HEK293 (cell line): ENCODE data around the gene TEAD3.
A peak's percentile ranks its signal among the peaks of the same experiment; 100 is the strongest.

ENCODE experiments used
- AEBP2 ChIP-seq: fragments of 450-650 bp; formaldehyde crosslinking; IDR thresholded peaks from 2 replicates; pipeline ENCODE4 v1.5.1; 2016; ENCODE audit warnings: missing biosample characterization, missing genetic modification characterization, borderline replicate concordance
- CTCF ChIP-seq: fragments of 450-650 bp; formaldehyde crosslinking; IDR thresholded peaks from 2 replicates; pipeline ENCODE4 v1.5.1; 2016; ENCODE audit warnings: missing biosample characterization, missing genetic modification characterization
- FEZF1 ChIP-seq: fragments of 450-650 bp; formaldehyde crosslinking; IDR thresholded peaks from 2 replicates; pipeline ENCODE4 v1.5.1; 2016; ENCODE audit warnings: missing biosample characterization, missing genetic modification characterization
- KLF17 ChIP-seq: fragments of 450-650 bp; formaldehyde crosslinking; IDR thresholded peaks from 2 replicates; pipeline ENCODE4 v1.5.1; 2016; ENCODE audit warnings: missing biosample characterization, missing genetic modification characterization
- MYNN ChIP-seq: fragments of 450-650 bp; formaldehyde crosslinking; IDR thresholded peaks from 2 replicates; pipeline ENCODE4 v1.5.1; 2016; ENCODE audit warnings: missing biosample characterization, missing genetic modification characterization, borderline replicate concordance
- OVOL3 ChIP-seq: fragments of 450-650 bp; formaldehyde crosslinking; IDR thresholded peaks from 2 replicates; pipeline ENCODE4 v1.5.1; 2016; ENCODE audit warnings: missing biosample characterization, missing genetic modification characterization
- PATZ1 ChIP-seq: fragments of 450-650 bp; formaldehyde crosslinking; IDR thresholded peaks from 2 replicates; pipeline ENCODE4 v1.5.1; 2016; ENCODE audit warnings: missing biosample characterization, missing genetic modification characterization
- SCRT2 ChIP-seq: fragments of 450-650 bp; formaldehyde crosslinking; IDR thresholded peaks from 2 replicates; pipeline ENCODE4 v1.5.1; 2016; ENCODE audit warnings: missing biosample characterization, missing genetic modification characterization
- ZBTB21 ChIP-seq: fragments of 450-650 bp; formaldehyde crosslinking; IDR thresholded peaks from 2 replicates; pipeline ENCODE4 v1.5.1; 2017; ENCODE audit warnings: missing biosample characterization, missing genetic modification characterization
- ZFHX2 ChIP-seq: fragments of 450-650 bp; formaldehyde crosslinking; conservative IDR thresholded peaks from 2 replicates; pipeline ENCODE4 v1.5.1; 2016; ENCODE audit warnings: missing biosample characterization, missing genetic modification characterization
- ZIC2 ChIP-seq: fragments of 450-650 bp; formaldehyde crosslinking; IDR thresholded peaks from 2 replicates; pipeline ENCODE4 v1.5.1; 2016; ENCODE audit warnings: missing biosample characterization, missing genetic modification characterization
- ZNF112 ChIP-seq: fragments of 450-650 bp; formaldehyde crosslinking; IDR thresholded peaks from 2 replicates; pipeline ENCODE4 v1.5.0; 2017; ENCODE audit warnings: missing biosample characterization, missing genetic modification characterization
- ZNF140 ChIP-seq: fragments of 450-650 bp; formaldehyde crosslinking; IDR thresholded peaks from 2 replicates; pipeline ENCODE4 v1.5.1; 2016; ENCODE audit warnings: missing biosample characterization, missing genetic modification characterization
- ZNF157 ChIP-seq: fragments of 450-650 bp; formaldehyde crosslinking; IDR thresholded peaks from 2 replicates; pipeline ENCODE4 v1.5.1; 2016; ENCODE audit warnings: missing biosample characterization, missing genetic modification characterization
- ZNF19 ChIP-seq: fragments of 450-650 bp; formaldehyde crosslinking; IDR thresholded peaks from 2 replicates; pipeline ENCODE4; 2016; ENCODE audit warnings: missing biosample characterization, missing genetic modification characterization, low read depth
- ZNF280C ChIP-seq: fragments of 450-650 bp; formaldehyde crosslinking; IDR thresholded peaks from 2 replicates; pipeline ENCODE4 v1.5.1; 2016; ENCODE audit warnings: missing biosample characterization, missing genetic modification characterization
- ZNF292 ChIP-seq: fragments of 450-650 bp; formaldehyde crosslinking; IDR thresholded peaks from 2 replicates; pipeline ENCODE4 v1.5.1; 2016; ENCODE audit warnings: low read depth, missing biosample characterization, missing genetic modification characterization, borderline replicate concordance
- ZNF473 ChIP-seq: fragments of 450-650 bp; formaldehyde crosslinking; IDR thresholded peaks from 2 replicates; pipeline ENCODE4 v1.5.1; 2017; ENCODE audit warnings: missing biosample characterization, missing genetic modification characterization
- ZNF514 ChIP-seq: fragments of 450-650 bp; formaldehyde crosslinking; IDR thresholded peaks from 2 replicates; pipeline ENCODE4 v1.5.1; 2016; ENCODE audit warnings: missing biosample characterization, missing genetic modification characterization
- ZNF518A ChIP-seq: fragments of 450-650 bp; formaldehyde crosslinking; conservative IDR thresholded peaks from 2 replicates; pipeline ENCODE4 v1.5.1; 2016; ENCODE audit warnings: low read depth, missing biosample characterization, missing genetic modification characterization
- ZNF530 ChIP-seq: fragments of 450-650 bp; formaldehyde crosslinking; IDR thresholded peaks from 2 replicates; pipeline ENCODE4 v1.5.1; 2016; ENCODE audit warnings: low read depth, missing biosample characterization, missing genetic modification characterization
- ZNF624 ChIP-seq: fragments of 450-650 bp; formaldehyde crosslinking; IDR thresholded peaks from 2 replicates; pipeline ENCODE4 v1.5.1; 2017; ENCODE audit warnings: missing biosample characterization, missing genetic modification characterization
- ZNF660 ChIP-seq: fragments of 450-650 bp; IDR thresholded peaks from 2 replicates; pipeline ENCODE4 v1.5.1; 2018; ENCODE audit warnings: missing biosample characterization, mild to moderate bottlenecking, missing genetic modification characterization
- ZNF664 ChIP-seq: fragments of 450-650 bp; formaldehyde crosslinking; IDR thresholded peaks from 2 replicates; pipeline ENCODE4 v1.5.1; 2016; ENCODE audit warnings: missing biosample characterization, missing genetic modification characterization
- ZNF776 ChIP-seq: fragments of 450-650 bp; formaldehyde crosslinking; IDR thresholded peaks from 2 replicates; pipeline ENCODE4 v1.5.0; 2017; ENCODE audit warnings: missing biosample characterization, missing genetic modification characterization, borderline replicate concordance
- ZSCAN30 ChIP-seq: fragments of 450-650 bp; IDR thresholded peaks from 2 replicates; pipeline ENCODE4 v1.5.1; 2018; ENCODE audit warnings: missing biosample characterization, mild to moderate bottlenecking, missing genetic modification characterization, moderate library complexity

The TEAD3 gene

GRCh38 chr6:35452183-35453090 lies 44.4 kb downstream of the TEAD3 start, which contains the start of gene FANCE (continued):
- TF ChIP-seq ZNF518A (tag by site-specific recombination): no peak
- no peak for TF ChIP-seq ZBTB21 (tag by site-specific recombination)
- no peak; the same call in 1 of the 2 replicates for TF ChIP-seq ZSCAN30 (tag by site-specific recombination)
- no peak for TF ChIP-seq ZNF280C (tag by site-specific recombination)
- peak; percentile 66 for TF ChIP-seq PATZ1 (tag by site-specific recombination)
- TF ChIP-seq KLF17: peak; percentile 81
- TF ChIP-seq ZNF624 (tag by site-specific recombination): no peak
- TF ChIP-seq MYNN (tag by site-specific recombination): no peak
- no peak for TF ChIP-seq ZNF473 (tag by site-specific recombination)
- no peak for TF ChIP-seq ZNF664
- TF ChIP-seq ZNF292: no peak
- no peak for TF ChIP-seq ZNF776 (tag by site-specific recombination)
- no peak for TF ChIP-seq ZNF157 (tag by site-specific recombination)
- TF ChIP-seq ZNF19 (tag by site-specific recombination): no peak
- no peak for TF ChIP-seq ZNF514 (tag by site-specific recombination)
- no peak for TF ChIP-seq ZNF530 (tag by site-specific recombination)
- no peak for TF ChIP-seq OVOL3
- peak; percentile 49; the same call in 1 of the 2 replicates for TF ChIP-seq SCRT2 (tag by site-specific recombination)
- no peak for TF ChIP-seq CTCF (tag by site-specific recombination)
- peak; percentile 86; the same call in 1 of the 2 replicates for TF ChIP-seq ZNF660 (tag by site-specific recombination)
- TF ChIP-seq FEZF1 (tag by site-specific recombination): no peak
- no peak for TF ChIP-seq ZNF112 (tag by site-specific recombination)
- no peak for TF ChIP-seq ZNF140
- peak; percentile 89 for TF ChIP-seq ZFHX2 (tag by site-specific recombination)
- peak; percentile 60 for TF ChIP-seq ZIC2 (tag by site-specific recombination)
- no peak for TF ChIP-seq AEBP2 (tag by site-specific recombination)
